HTERT RPE-1 (cell line): Measurements from ENCODE around the gene HOXA7.

Experiments
- in situ Hi-C: fragments of 300-500 bp; cut with MboI; formaldehyde crosslinking; loops from 4 replicates; pipeline ENCODE4 v1.14.3; 2020; ENCODE audit warnings: low sequenced_read_pairs

HOXA7 gene

DNA sequence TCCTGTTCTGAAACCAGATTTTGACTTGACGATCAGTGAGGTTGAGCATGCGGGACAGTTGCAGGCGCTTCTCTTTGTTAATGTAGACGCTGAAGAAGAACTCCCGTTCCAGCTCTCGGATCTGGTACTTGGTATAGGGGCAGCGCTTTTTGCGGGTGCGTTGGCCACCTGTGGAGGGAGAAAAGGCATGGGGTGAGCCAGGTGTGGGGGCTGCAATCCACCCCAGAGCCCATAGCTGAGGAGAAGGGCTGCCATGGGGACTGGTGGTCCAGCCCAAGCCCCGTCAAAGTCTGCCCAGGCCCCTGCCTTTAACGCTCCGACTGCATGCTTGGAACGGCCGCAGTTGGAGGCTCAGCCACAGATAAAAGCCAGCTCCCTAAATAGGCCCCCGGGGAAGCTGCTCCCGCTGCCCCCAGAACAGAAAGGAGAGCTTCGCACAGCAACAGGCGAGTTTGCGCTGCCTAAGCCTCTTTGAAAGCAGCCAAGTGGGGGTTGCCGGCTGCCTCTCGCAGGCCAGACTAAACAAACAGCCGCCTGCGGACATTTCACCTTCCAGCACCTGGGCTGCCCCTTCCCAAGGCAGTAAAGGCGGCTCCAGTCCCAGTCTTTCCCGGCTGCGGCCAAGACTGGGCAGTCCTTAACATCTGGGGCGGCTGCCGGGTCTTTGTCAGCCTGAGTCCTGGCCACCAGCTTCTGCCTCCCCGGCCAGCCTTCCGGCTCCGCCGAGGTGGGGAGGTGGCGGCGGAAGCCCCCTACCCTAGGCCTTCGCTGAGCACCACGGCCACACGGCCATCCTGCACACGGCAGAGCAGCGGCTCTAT is 26.6 kb upstream of the HOXA7 start:
- in situ Hi-C loops: no loop called here

GRCh38 chr7:27182285-27182841 is 25.9 kb upstream of the HOXA7 start:
- in situ Hi-C loops: no loop called here

GRCh38 chr7:27181795-27182275 is 25.4 kb upstream of the HOXA7 start:
- in situ Hi-C loops: no loop called here

- in situ Hi-C loops: no loop called here
Observed at GRCh38 chr7:27180431-27181420, 24.3 kb upstream of the HOXA7 start.

DNA sequence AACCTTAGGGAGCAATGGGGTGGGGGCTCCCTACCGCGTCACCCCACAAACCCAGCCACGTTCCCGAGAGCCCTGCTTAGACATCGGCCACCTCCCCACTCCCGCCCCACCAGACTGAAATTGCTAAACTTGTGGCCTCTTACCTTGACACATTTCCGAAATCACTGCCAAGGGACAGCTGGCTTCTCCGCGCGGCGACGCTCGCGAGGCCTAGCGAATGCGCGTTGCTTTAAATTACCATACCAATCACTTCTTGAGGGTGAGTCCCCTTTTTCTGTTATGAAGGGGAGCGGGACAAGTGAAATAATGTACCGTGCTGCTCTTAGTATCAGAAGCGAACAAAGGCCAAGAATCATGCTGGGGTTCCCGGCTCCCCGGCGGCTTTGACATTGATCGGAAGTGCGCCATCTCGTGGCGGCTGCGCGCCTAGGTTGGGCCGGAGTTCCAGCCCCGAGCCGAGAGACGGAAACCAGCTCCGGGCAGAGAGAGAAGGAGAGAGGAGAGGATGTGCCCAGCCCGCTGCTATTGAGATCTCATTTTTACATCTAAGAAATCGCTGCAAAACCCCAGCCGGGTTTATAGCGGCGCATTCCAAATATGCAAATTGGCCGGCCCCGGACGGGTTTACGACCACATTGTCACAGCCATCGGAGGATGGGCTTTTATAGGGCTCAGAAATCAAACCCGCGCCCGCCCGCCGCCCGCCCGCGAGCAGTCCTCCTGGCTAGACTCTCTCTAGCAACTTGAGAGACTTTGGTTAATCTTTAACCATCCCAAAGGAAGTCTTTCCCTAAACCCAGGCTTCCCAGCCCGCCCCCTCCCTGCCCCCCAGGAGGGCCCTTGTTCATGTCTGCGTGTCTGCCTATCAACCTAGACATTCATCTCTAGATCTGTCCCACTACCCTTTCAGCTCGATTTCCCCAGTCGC is 23.3 kb upstream of the HOXA7 start:
- in situ Hi-C loops: no loop called here

- in situ Hi-C loops: no loop called here
Observed at GRCh38 chr7:27179030-27179429, 22.6 kb upstream of the HOXA7 start.

DNA sequence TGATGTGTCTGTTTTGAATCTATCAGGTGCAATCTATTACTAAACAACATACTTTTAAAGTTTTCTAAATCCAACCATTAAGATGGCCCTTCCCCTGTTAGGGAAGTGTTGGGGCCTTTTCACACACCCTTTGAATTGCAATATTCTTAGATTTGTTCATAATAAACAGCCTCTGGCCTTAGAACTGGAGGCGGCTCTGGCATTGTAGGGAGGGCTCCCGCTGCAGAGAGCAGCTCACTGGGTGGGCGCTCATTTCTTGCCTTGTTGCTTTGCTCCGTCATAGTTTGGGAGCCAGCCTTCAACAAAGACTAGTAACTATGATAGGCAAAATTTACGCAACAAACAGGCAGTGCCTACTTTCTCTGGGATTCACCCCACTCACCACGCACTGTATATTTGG is 21.9 kb upstream of the HOXA7 start:
- in situ Hi-C loops: no loop called here

GRCh38 chr7:27177795-27178320 is 21.4 kb upstream of the HOXA7 start:
- in situ Hi-C loops: no loop called here

DNA sequence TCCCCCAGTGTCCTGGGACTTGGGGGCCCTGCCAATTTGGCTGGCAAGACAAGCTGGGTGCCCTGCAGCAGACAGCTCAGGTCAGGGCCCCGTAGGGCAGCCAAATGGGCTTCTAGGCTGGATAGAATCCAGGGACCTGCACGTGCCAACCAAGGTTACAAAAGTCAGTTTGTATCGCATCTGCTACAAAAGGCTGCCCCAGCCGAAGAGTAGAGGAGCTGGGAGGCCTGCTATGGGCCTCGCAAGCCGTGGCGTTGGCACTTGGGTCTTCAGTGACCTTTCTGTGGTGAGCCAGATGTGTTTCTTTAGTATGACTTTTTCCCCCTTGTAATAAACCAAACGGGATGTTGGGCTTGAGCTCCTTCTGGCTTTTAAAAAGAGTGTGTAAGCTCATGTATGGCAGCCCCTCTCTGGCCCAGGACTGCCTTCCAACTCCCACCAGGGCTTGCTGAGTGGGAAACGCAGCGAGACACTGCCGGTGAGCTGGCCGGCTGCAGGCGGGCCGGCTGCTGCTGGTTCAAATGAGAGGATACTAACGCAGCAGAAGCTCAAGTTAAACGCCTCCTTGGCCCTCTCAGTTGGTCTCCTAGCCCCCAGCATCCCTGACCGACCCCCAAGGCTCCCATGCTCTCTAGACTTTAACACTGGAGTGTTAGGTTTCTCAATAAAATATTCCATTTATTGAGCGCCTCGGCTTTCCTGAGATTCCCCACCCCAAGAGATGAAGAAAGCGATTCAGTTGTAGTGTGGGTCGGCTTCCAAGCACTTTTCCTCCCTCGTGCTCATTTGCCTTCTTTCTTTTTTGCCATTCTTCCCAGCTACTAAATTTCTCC is 20.7 kb upstream of the HOXA7 start:
- in situ Hi-C loops: no loop called here

DNA sequence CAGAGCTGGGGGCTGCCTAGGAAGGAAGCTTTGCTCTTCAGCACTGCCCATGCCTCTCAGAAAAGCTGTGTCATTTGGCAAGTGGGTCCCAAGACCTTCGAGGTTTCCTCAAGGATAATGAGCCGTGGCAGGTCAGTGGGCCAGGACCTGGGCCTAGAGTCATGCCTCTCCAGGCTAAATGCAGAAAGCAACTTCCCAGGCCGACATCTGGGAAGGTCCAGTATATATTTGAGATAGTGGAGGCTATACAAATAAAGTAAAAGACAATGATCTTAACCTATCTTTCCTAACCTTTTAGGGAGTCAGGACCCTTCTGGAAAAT is 20.0 kb upstream of the HOXA7 start:
- in situ Hi-C loops: no loop called here

DNA sequence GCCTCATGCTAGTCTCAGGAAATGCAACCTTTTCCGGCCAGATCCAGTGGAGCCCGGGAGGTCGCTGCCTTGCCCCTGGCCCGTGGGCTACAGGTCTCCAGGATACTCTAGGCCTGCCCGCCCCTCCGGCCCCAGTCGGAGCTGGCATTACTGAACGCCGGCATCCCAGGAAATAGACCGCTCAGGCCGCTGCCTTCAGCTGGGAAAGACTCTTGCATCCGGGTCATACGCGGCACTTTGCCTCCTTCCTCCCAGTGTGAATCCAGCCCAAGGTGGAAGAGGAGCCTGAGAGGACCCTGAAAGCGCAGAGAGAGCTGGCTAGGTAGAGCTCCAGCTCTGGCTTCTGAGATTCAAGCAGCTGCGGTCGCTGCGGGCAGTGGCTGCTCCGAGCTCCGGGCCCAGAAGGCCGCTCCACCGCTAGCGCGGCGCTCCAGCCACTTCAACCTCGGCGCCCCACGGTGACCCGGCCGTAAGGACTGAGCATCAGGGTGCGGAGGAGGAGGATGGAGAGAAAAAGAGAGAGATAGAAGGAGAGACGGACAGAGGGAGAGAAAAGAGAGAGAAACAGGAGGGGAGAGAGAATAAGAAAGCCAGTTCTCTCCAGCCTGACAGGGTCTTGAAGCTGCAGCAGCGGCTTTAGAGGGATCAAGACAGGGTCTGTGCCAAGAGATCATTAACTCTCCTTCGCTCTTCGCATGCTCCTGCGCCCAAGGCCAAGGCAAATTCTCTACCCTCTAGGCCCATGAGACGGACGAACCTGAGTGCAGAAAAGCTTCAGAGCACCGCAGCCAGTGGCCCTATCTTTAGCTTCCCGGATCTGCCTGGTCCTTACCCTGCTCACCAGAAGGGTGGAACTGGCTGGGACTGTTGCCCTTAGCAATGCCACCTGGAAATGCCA is 19.4 kb upstream of the HOXA7 start:
- in situ Hi-C loops: no loop called here

DNA sequence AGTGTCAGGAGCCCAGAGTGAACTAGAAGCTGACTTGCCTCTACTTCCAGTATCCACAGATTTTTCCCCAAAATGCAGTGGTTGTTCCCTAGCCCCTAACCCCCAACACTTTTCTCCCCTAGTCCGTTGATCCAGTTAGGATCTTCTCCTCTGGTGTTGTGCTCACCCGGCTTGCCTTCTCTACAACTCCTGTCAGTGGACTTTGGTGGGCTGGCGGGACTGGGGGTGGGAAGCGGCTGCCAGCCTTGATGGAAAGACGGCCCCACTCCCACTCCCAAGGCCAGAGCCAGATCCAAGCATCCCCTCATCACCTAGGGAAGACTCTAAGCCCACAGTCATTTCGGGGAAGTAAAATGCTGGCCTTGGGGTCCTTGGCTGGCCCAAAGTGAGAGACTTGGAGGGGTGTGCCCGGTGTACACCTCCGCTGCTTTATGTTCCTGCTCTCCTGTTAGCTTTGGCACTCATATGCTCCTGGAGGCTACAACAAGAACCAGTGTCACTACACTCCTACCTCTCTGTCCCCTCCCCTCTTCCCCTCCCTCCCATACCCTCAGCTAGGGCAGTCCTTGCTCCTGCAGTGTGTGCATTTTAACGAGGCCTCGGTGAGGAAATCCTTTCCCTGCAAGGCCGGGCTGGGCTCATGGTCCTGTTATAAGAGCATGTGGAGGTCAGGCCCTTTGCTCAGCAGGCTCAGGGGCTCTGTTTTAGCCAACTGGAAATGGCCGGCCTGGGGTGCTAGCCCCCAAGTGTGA is 18.6 kb upstream of the HOXA7 start:
- in situ Hi-C loops: no loop called here

- in situ Hi-C loops: no loop called here
Observed at GRCh38 chr7:27173956-27174873, 17.7 kb upstream of the HOXA7 start, which contains the start of gene HOXA10. TSS of gene HOXA10 (minus strand) at chr7:27174320. CDS start at chr7:27174306, 14 bp downstream.

DNA sequence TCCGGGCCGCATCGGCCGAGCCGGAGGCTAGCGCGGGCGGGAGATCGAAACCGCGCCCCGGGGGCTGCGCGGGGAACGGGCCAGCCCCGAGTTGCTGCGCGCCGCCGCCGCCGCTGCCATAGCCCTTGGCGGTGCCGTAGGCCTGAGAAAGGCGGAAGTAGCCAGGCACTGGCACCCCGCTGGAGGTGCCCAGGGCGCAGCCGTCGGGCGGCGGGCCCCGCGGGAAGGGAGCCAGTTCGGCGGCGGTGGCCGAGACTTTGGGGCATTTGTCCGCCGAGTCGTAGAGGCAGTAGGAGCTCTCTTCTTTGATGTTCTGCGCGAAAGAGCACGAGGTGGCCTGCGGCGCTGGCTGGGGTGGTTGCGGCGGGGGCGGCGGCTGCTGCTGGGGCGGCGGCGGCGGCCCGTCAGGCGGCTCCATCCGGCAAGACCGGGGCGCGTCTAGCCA is 17.1 kb upstream of the HOXA7 start:
- in situ Hi-C loops: no loop called here

DNA sequence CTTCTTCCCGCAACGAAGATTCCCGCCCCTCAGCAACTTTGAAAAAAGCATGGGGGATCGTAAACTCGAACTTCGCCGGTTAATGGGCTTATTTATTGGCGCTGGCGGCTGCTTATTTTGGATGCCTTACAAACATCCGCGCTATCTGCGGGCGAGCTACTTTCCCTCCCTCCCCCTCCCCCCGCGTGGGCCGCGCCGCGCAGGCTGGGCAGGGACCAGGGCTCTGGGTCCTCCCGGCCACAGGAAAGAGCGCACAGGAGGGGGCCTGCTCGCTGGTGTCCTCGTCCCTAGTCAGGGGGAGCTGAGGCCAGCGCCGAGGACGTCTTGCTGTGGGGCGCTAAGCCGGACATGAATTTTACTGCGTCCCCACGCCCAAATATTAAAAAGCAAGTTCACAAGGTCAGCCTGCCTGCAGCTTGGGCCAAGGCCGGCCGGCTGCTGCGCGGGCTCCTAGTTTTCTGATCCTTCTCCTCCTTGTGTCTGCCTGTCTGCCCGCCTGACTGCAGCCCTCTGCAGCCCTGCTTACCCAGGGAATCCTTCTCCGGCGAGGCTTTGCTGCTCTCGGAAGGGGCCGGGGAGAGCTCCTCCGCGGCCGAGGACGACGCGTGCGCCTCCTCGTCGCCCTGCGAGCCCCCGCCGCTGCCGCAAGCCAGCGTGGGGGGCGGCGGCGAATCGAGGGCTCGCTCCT is 16.5 kb upstream of the HOXA7 start:
- in situ Hi-C loops: no loop called here

DNA sequence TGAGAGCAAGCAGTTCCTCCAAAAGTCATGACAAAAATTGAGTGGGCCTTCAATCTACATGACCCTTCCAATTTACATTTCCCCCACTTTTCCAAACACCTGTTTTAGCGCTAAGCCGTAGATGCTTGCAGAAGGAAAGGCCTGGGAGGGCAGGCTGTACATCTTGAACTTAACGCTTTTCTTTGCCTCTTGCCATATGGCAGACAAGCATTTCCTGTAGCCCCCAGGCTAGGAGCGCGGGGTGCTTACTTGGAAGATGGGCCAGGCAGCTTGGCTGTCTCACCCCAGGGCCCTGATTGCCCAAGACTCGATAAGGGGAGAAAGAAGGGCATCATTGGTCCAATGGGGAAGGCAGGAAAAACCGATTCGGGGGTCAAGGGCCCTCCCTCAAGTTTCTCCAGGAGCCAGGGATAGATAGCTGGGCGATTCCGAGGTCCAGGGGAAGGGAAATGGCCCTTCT is 15.9 kb upstream of the HOXA7 start:
- in situ Hi-C loops: no loop called here
